Spleen (tissue), 11 donors: ENCODE measurements around the gene SIAH1. TPM values are rescaled to one million over a fixed set of nuclear protein-coding genes. Genes with fewer than 3 reads are reported as not detected.

Source experiments
- DNase-seq: peaks from one replicate; pipeline ENCODE4 v3.0.0-alpha.2; 2020
- H3K27ac ChIP-seq, 8 donors: fragments of 200-600 bp; sonication (generic) in 7 of 8; 1 replicate in 4 of 8; 2 replicates in 4 of 8; pipeline versions ENCODE4 v1.5.0 to v1.8.0; 2016 to 2021; ENCODE audit warnings: inconsistent platforms in 4 of 8, mild to moderate bottlenecking in 4 of 8, moderate library complexity in 1 of 8
- H3K27me3 ChIP-seq, 7 donors: fragments of 200-600 bp; sonication (generic) in 6 of 7; replicated peaks in 1 of 7; 1 replicate in 4 of 7; 2 replicates in 3 of 7; pipeline versions ENCODE4 v1.5.0 to v1.8.0; 2016 to 2021; ENCODE audit warnings: inconsistent platforms in 3 of 7, mild to moderate bottlenecking in 1 of 7
- H3K36me3 ChIP-seq, 6 donors: fragments of 200-600 bp; sonication (generic) in 5 of 6; 1 replicate in 4 of 6; 2 replicates in 2 of 6; pipeline versions ENCODE4 v1.5.0 to v1.8.0; 2016 to 2021; ENCODE audit warnings: inconsistent platforms in 2 of 6
- H3K4me1 ChIP-seq, 6 donors: fragments of 200-600 bp; sonication (generic) in 5 of 6; 1 replicate in 3 of 6; 2 replicates in 3 of 6; pipeline versions ENCODE4 v1.5.0 to v1.8.0; 2016 to 2021; ENCODE audit warnings: inconsistent platforms in 3 of 6
- H3K4me3 ChIP-seq, 8 donors: fragments of 200-600 bp; sonication (generic) in 7 of 8; 1 replicate in 4 of 8; 2 replicates in 4 of 8; pipeline versions ENCODE4 v1.5.0 to v1.8.0; 2016 to 2021; ENCODE audit warnings: inconsistent platforms in 4 of 8, mild to moderate bottlenecking in 4 of 8, moderate library complexity in 2 of 8
- H3K9me3 ChIP-seq, 8 donors: fragments of 200-600 bp; sonication (generic) in 7 of 8; 1 replicate in 4 of 8; 2 replicates in 4 of 8; pipeline versions ENCODE4 v1.5.0 to v1.8.0; 2016 to 2021; ENCODE audit warnings: inconsistent platforms in 4 of 8
- POLR2A ChIP-seq, 3 donors: fragments of 450-650 bp; IDR thresholded peaks; one replicate each; pipeline ENCODE4 v1.5.1; 2017; ENCODE audit warnings: antibody characterized with exemption in 3 of 3, mild to moderate bottlenecking in 1 of 3
- POLR2AphosphoS5 ChIP-seq, 3 donors: sonication (generic); formaldehyde crosslinking; IDR thresholded peaks; one replicate each; pipeline ENCODE4 v1.5.1; 2017; ENCODE audit warnings: antibody characterized with exemption in 3 of 3
- WGBS, 5 donors: extraction: QIAGEN DNeasy Blood & Tissue Kit in 3 of 5; methylation state at CpG; one replicate each; pipeline versions ENCODE4 v1.1.5 to v1.1.7; 2013 to 2018; 5-methylcytosine and 5-hydroxymethylcytosine counted together
- intact Hi-C: fragments of 100-400 bp; cut with DNase I; formaldehyde crosslinking; loops from one replicate; pipeline ENCODE4 v1.15.0; 2023; ENCODE audit warnings: low total_unique reads
- polyA plus RNA-seq, 3 donors: library from polyadenylated mRNA; stranded (reverse); fragments of 200-250 nt; gene quantifications; one replicate each; pipeline ENCODE4 v1.2.1, GENCODE V29; 2013
- total RNA-seq, 7 donors: library from RNA; depleted of rRNA in 3 of 7; stranded (reverse); fragments of >200 nt in 3 of 7; fragmentation: NEBNext Ultra II Directional in 4 of 7; extraction: Animal tissue kit (Norgen Biotek cat#: 25700) in 4 of 7; gene quantifications; one replicate each; pipeline versions ENCODE4 v1.1.0 to v1.2.1, GENCODE V29; 2016 to 2021
- TF ChIP-seq, protein P1 (sequence below), 11 experiments: fragments of 200-600 bp in 7 of 11; fragments of 450-650 bp in 4 of 11; sonication (generic) in 4 of 11; IDR thresholded peaks in 8 of 11; conservative IDR thresholded peaks in 3 of 11; 1 replicate in 7 of 11; 2 replicates in 4 of 11; pipeline versions ENCODE4 v1.4.0 to v1.8.0; 2016 to 2021; ENCODE audit warnings: antibody characterized with exemption in 11 of 11, inconsistent platforms in 4 of 11, mild to moderate bottlenecking in 1 of 11
- donor health status: healthy with polysubstance abuse.
- donor health status: DM: no; HTN: no; CAD: no; lungs with moderate emphysema.
- donor health status: DM: no; HTN: no; CAD: no.
- donor health status: Bipolar disorder and iron deficiency.
- donor health status: healthy.
- donor health status: DM: no; HTN: no; CAD: no.
- donor health status: DM: yes; HTN: yes; CAD: no.

Gene SIAH1
- total and polyA plus RNA-seq, 10 donors = 11.9 to 32.6 (median 25.5) TPM

DNA sequence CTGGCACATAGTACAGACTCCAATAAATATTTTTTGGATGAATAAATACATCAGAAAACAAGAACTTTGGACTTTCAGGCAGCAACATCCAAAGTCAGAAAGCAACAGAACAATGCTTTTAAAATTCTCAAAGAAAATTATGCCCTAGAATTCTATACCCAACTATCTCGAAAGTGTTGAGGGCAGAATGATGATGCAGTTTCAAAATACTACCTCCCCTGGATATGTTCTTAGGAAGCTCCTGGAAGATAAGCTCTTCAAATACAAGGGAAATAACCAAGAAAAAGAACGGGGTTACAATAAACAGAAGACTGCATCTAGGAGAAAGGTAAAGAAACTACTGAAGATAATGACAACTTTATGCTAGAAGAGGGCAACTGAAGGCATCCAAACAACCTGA lies 11.0 kb downstream of the SIAH1 start:
- TF ChIP-seq, protein P1, sequence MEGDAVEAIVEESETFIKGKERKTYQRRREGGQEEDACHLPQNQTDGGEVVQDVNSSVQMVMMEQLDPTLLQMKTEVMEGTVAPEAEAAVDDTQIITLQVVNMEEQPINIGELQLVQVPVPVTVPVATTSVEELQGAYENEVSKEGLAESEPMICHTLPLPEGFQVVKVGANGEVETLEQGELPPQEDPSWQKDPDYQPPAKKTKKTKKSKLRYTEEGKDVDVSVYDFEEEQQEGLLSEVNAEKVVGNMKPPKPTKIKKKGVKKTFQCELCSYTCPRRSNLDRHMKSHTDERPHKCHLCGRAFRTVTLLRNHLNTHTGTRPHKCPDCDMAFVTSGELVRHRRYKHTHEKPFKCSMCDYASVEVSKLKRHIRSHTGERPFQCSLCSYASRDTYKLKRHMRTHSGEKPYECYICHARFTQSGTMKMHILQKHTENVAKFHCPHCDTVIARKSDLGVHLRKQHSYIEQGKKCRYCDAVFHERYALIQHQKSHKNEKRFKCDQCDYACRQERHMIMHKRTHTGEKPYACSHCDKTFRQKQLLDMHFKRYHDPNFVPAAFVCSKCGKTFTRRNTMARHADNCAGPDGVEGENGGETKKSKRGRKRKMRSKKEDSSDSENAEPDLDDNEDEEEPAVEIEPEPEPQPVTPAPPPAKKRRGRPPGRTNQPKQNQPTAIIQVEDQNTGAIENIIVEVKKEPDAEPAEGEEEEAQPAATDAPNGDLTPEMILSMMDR (IDR thresholded peaks at IDR 0.05 in 8 of 11, conservative IDR thresholded peaks at IDR 0.05 in 3 of 11) = no peak
- TF ChIP-seq POLR2AphosphoS5 (IDR thresholded peaks at IDR 0.05) (no peak), POLR2A (IDR thresholded peaks at IDR 0.05) (no peak)
- Histone ChIP-seq H3K36me3 (no peaks in the 10 kb centered on the region), H3K4me1 (peaks cover 21 to 100% (median 72%) of the 10 kb centered on the region in 6 donors), H3K27ac (peak overlapping the region in 1 of 8 donors; percentile 12), H3K27me3 (no peaks in the 10 kb centered on the region), H3K9me3 (no peaks in the 10 kb centered on the region), H3K4me3 (no peak overlapping the region)
- 69 to 80% (median 71%) methylated on average over 2 of the region's 2 CpGs for WGBS, 5 donors
- no peak for DNase-seq
- intact Hi-C loops = no loop called here

GRCh38 chr16:48373258-48374029 lies 11.8 kb downstream of the SIAH1 start:
- no peaks in the 10 kb centered on the region for H3K36me3 ChIP-seq
- peaks cover 13 to 96% (median 64%) of the 10 kb centered on the region in 6 donors for H3K4me1 ChIP-seq
- intact Hi-C loops = no loop called here
- H3K27me3 ChIP-seq = no peaks in the 10 kb centered on the region
- TF ChIP-seq POLR2A (IDR thresholded peaks at IDR 0.05) (no peak), POLR2AphosphoS5 (IDR thresholded peaks at IDR 0.05) (no peak)
- TF ChIP-seq, protein P1 (IDR thresholded peaks at IDR 0.05 in 8 of 11, conservative IDR thresholded peaks at IDR 0.05 in 3 of 11) = no peak
- DNase-seq = no peak
- H3K9me3 ChIP-seq = no peaks in the 10 kb centered on the region
- no peak overlapping the region for H3K4me3 ChIP-seq
- WGBS, 5 donors = 84 to 91% (median 88%) methylated on average over 4 of the region's 4 CpGs
- H3K27ac ChIP-seq = peak overlapping the region in 2 of 8 donors; percentile 12 to 38

DNA sequence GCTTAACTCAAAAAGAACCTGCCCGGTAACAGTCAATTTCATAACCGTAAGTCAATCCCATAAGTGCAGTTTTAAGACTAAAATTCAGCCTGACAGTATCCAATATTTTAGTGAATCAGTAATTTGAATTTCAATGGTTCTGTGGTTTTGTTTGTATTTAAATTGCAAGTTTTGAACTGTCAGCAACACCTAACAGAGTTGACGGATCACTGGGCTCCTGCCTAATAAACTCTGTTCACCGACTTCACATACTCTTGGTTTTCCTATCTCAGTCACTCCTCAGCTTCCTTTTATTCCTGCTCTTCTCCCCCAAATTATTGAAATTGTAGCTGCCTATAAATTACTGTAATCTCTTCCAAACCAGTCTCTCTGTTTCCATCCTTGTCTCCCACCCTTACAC lies 12.5 kb downstream of the SIAH1 start:
- intact Hi-C loops = no loop called here
- Histone ChIP-seq H3K4me1 (peaks cover 8 to 96% (median 57%) of the 10 kb centered on the region in 6 donors), H3K27ac (no peak overlapping the region), H3K36me3 (no peaks in the 10 kb centered on the region), H3K4me3 (no peak overlapping the region), H3K9me3 (no peaks in the 10 kb centered on the region), H3K27me3 (no peaks in the 10 kb centered on the region)
- DNase-seq = no peak
- TF ChIP-seq POLR2AphosphoS5 (IDR thresholded peaks at IDR 0.05) (no peak), POLR2A (IDR thresholded peaks at IDR 0.05) (no peak)
- TF ChIP-seq, protein P1 (IDR thresholded peaks at IDR 0.05 in 8 of 11, conservative IDR thresholded peaks at IDR 0.05 in 3 of 11) = no peak
- WGBS, 5 donors = 90 to 97% (median 94%) methylated on average over 4 of the region's 4 CpGs

DNA sequence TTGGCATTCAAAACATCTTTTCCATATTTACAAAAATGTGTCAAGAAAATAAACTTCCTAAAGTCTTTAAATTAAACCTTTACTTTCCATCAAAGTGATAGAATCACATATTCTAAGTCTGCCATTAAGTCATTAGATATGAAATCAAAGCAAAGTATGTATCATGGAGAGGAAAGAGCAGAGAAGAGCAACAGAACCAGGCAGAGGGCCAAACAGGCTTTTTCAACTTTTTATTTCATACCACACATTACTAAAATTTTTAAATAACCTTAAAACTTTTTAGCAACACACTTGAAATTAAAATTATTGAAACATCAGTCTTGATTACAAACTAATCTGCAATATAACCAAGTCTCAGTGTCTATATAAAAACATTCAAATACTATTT lies 13.8 kb downstream of the SIAH1 start:
- Histone ChIP-seq H3K9me3 (no peaks in the 10 kb centered on the region), H3K4me3 (no peak overlapping the region), H3K27me3 (no peaks in the 10 kb centered on the region), H3K4me1 (peaks cover 17 to 96% (median 58%) of the 10 kb centered on the region in 6 donors), H3K27ac (no peak overlapping the region), H3K36me3 (no peaks in the 10 kb centered on the region)
- TF ChIP-seq POLR2AphosphoS5 (IDR thresholded peaks at IDR 0.05) (no peak), POLR2A (IDR thresholded peaks at IDR 0.05) (no peak)
- TF ChIP-seq, protein P1 (IDR thresholded peaks at IDR 0.05 in 8 of 11, conservative IDR thresholded peaks at IDR 0.05 in 3 of 11) = no peak
- no peak for DNase-seq
- intact Hi-C loops = no loop called here
